PFSK-1 (cell line): ENCODE measurements around the gene UCKL1.

Experiments
- FOXP2 ChIP-seq: optimal IDR thresholded peaks from 2 replicates; pipeline ENCODE3; 2011; ENCODE audit warnings: borderline replicate concordance, control low read depth, inconsistent platforms; ENCODE audit not compliant: insufficient read depth; ENCODE audit errors: extremely low read length, extremely low read depth
- POLR2AphosphoS5 ChIP-seq: IDR thresholded peaks from 2 replicates; pipeline ENCODE4 v1.6.1; 2012; ENCODE audit warnings: low read depth, mild to moderate bottlenecking, control low read depth, low read length, moderate library complexity
- REST ChIP-seq, 2 experiments: IDR thresholded peaks; 2 replicates each; pipeline versions ENCODE4 v1.6.1 to v1.8.0; 2011 to 2012; ENCODE audit warnings: low read depth in 2 of 2, low read length in 2 of 2, control low read depth in 1 of 2, inconsistent platforms in 1 of 2, mild to moderate bottlenecking in 1 of 2, moderate library complexity in 1 of 2; ENCODE audit not compliant: insufficient read depth in 1 of 2
- SIN3A ChIP-seq: IDR thresholded peaks from 2 replicates; pipeline ENCODE4 v1.6.1; 2012; ENCODE audit warnings: mild to moderate bottlenecking, low read length, moderate library complexity, borderline replicate concordance; ENCODE audit not compliant: insufficient read depth
- TAF1 ChIP-seq: IDR thresholded peaks from 2 replicates; pipeline ENCODE4 v1.6.1; 2012; ENCODE audit warnings: low read length, control low read depth, borderline replicate concordance; ENCODE audit not compliant: insufficient read depth

The UCKL1 gene

GRCh38 chr20:63951398-63952209, 4.6 kb downstream of the UCKL1 start:
- no peak for TF ChIP-seq REST (IDR thresholded peaks at IDR 0.05; ENCODE audit: insufficient read depth in 1 of 2, low read depth in 2 of 2, low read length in 2 of 2)

GRCh38 chr20:63950701-63951397, 5.4 kb downstream of the UCKL1 start:
- TF ChIP-seq FOXP2 (no peak), POLR2AphosphoS5 (no peak), SIN3A (no peak), TAF1 (no peak)

GRCh38 chr20:63947638-63948456, 8.4 kb downstream of the UCKL1 start:
- TF ChIP-seq TAF1 (no peak), REST (IDR thresholded peaks at IDR 0.05; ENCODE audit: insufficient read depth in 1 of 2, low read depth in 2 of 2, low read length in 2 of 2) (no peak), SIN3A (no peak), FOXP2 (no peak), POLR2AphosphoS5 (no peak)

GRCh38 chr20:63946986-63947637, 9.1 kb downstream of the UCKL1 start:
- TF ChIP-seq POLR2AphosphoS5, result no peak
- TF ChIP-seq REST (IDR thresholded peaks at IDR 0.05; ENCODE audit: insufficient read depth in 1 of 2, low read depth in 2 of 2, low read length in 2 of 2), result no peak
